ENCODE measurements around the gene MSTO1.

- TF ChIP-seq CTCF (IDR thresholded peaks at IDR 0.05) (no peak), ZFX (IDR thresholded peaks at IDR 0.05; ENCODE audit: borderline replicate concordance) (no peak)
These were observed 47.2 kb upstream of the MSTO1 start, which contains the start of gene ASH1L for GRCh38 chr1:155562581-155563376.

All from 22Rv1 (cell line).